Neural cell (in vitro differentiated cells): ENCODE results near the gene TOR2A. TPM values are rescaled to one million over a fixed set of nuclear protein-coding genes. Genes with fewer than 3 reads are reported as not detected.

Experiments
- H2AFZ ChIP-seq: fragments of 200-600, 300-800 bp; sonication (generic), shearing (Covaris generic); 2 replicates; pipeline ENCODE4 v1.6.0; 2014; ENCODE audit warnings: low read depth, mild to moderate bottlenecking, antibody characterized with exemption, low read length, moderate library complexity
- H3F3A ChIP-seq: fragments of 200-600 bp; shearing (Covaris generic); 2 replicates; pipeline ENCODE4 v1.6.1; 2016; ENCODE audit warnings: mild to moderate bottlenecking, moderate library complexity, mixed read lengths, antibody characterized with exemption, low read length; ENCODE audit not compliant: insufficient read depth, poor library complexity, severe bottlenecking
- H3K27ac ChIP-seq: fragments of 200-600, 300-800 bp; sonication (generic), shearing (Covaris generic); 2 replicates; pipeline ENCODE4 v1.5.1; 2014; ENCODE audit warnings: mild to moderate bottlenecking, low read length, moderate library complexity
- H3K27me3 ChIP-seq: fragments of 300-800, 200-600 bp; sonication (generic), shearing (Covaris generic); 2 replicates; pipeline ENCODE4 v1.6.0; 2014; ENCODE audit warnings: mild to moderate bottlenecking, low read depth, low read length, moderate library complexity; ENCODE audit not compliant: insufficient read depth
- H3K36me3 ChIP-seq: fragments of 300-800, 200-600 bp; sonication (generic), shearing (Covaris generic); 2 replicates; pipeline ENCODE4 v1.5.1; 2014; ENCODE audit warnings: mild to moderate bottlenecking, antibody characterized with exemption, low read length, moderate library complexity; ENCODE audit not compliant: insufficient read depth
- H3K4me2 ChIP-seq: fragments of 300-800, 200-600 bp; sonication (generic), shearing (Covaris generic); 2 replicates; pipeline ENCODE4 v1.6.0; 2014; ENCODE audit warnings: mild to moderate bottlenecking, low read length
- H3K4me3 ChIP-seq: fragments of 300-800, 200-600 bp; sonication (generic), shearing (Covaris generic); 2 replicates; pipeline ENCODE4 v1.5.1; 2014; ENCODE audit warnings: mild to moderate bottlenecking, low read length, moderate library complexity
- H3K79me2 ChIP-seq: fragments of 200-600 bp; shearing (Covaris generic); replicated peaks from 2 replicates; pipeline ENCODE4 v1.6.0; 2014; ENCODE audit warnings: mild to moderate bottlenecking, low read length, moderate library complexity; ENCODE audit not compliant: insufficient read depth
- H3K9ac ChIP-seq: fragments of 300-800, 200-600 bp; sonication (generic), shearing (Covaris generic); 2 replicates; pipeline ENCODE4 v1.6.1; 2016; ENCODE audit warnings: mild to moderate bottlenecking, low read length, mixed read lengths
- H3K9me2 ChIP-seq: fragments of 200-600 bp; shearing (Covaris generic); 2 replicates; pipeline ENCODE4 v1.6.1; 2016; ENCODE audit warnings: mild to moderate bottlenecking, low read length, mixed read lengths; ENCODE audit not compliant: insufficient read depth
- H3K9me3 ChIP-seq: fragments of 200-600, 300-800 bp; sonication (generic), shearing (Covaris generic); 2 replicates; pipeline ENCODE4 v1.6.1; 2016; ENCODE audit warnings: mild to moderate bottlenecking, mixed run types, low read length, moderate library complexity, mixed read lengths
- H4K20me1 ChIP-seq: fragments of 200-600 bp; shearing (Covaris generic); 2 replicates; pipeline ENCODE4 v1.6.1; 2016; ENCODE audit warnings: mild to moderate bottlenecking, mixed run types; ENCODE audit not compliant: insufficient read depth
- CTCF ChIP-seq: fragments of 450-650 bp; IDR thresholded peaks from 2 replicates; pipeline ENCODE4 v1.5.1; 2014; ENCODE audit warnings: antibody characterized with exemption, mild to moderate bottlenecking, moderate library complexity; ENCODE audit not compliant: poor library complexity, severe bottlenecking
- EP300 ChIP-seq: fragments of 450-650 bp; conservative IDR thresholded peaks from 2 replicates; pipeline ENCODE4 v1.6.1; 2014; ENCODE audit warnings: antibody characterized with exemption, mild to moderate bottlenecking, moderate library complexity; ENCODE audit not compliant: poor library complexity, severe bottlenecking
- EZH2 ChIP-seq: fragments of 200-600, 300-800 bp; shearing (Covaris generic), sonication (generic); IDR thresholded peaks from 2 replicates; pipeline ENCODE4 v1.6.1; 2014; ENCODE audit warnings: antibody characterized with exemption, low read length, borderline replicate concordance, mild to moderate bottlenecking; ENCODE audit not compliant: insufficient read depth, poor library complexity, severe bottlenecking
- MXI1 ChIP-seq: fragments of 450-650 bp; conservative IDR thresholded peaks from 2 replicates; pipeline ENCODE4 v1.6.1; 2014; ENCODE audit warnings: antibody characterized with exemption, mild to moderate bottlenecking; ENCODE audit not compliant: poor library complexity, severe bottlenecking
- POLR2AphosphoS5 ChIP-seq: IDR thresholded peaks from 2 replicates; pipeline ENCODE4 v1.6.1; 2012
- RAD21 ChIP-seq: fragments of 450-650 bp; conservative IDR thresholded peaks from 2 replicates; pipeline ENCODE4 v1.6.1; 2014; ENCODE audit warnings: antibody characterized with exemption, mild to moderate bottlenecking, moderate library complexity
- REST ChIP-seq: IDR thresholded peaks from 2 replicates; pipeline ENCODE4 v1.6.1; 2012; ENCODE audit warnings: borderline replicate concordance
- SMC3 ChIP-seq: fragments of 450-650 bp; conservative IDR thresholded peaks from 2 replicates; pipeline ENCODE4 v1.6.1; 2014; ENCODE audit warnings: antibody characterized with exemption, mild to moderate bottlenecking, moderate library complexity; ENCODE audit not compliant: poor library complexity
- TAF1 ChIP-seq: IDR thresholded peaks from 2 replicates; pipeline ENCODE4 v1.6.1; 2012; ENCODE audit warnings: low read depth
- polyA plus RNA-seq: library from polyadenylated mRNA; depleted of rRNA; stranded (reverse); fragments of >200 nt; gene quantifications from 2 replicates; pipeline ENCODE4 v1.2.3, GENCODE V29; 2014

TOR2A gene
- polyA plus RNA-seq, 1 donor from 2014 or later: 59.7 TPM

- Histone ChIP-seq H3K27me3 (no peaks in the 10 kb centered on the region), H3K9ac (no peak overlapping the region), H3K36me3 (no peaks in the 10 kb centered on the region), H3K9me2 (no peaks in the 10 kb centered on the region), H3K4me2 (no peak overlapping the region), H3F3A (no peaks in the 10 kb centered on the region), H3K27ac (no peak overlapping the region), H3K9me3 (no peaks in the 10 kb centered on the region), H2AFZ (no peak overlapping the region), H3K79me2 (no peaks in the 10 kb centered on the region), H3K4me3 (no peak overlapping the region), H4K20me1 (no peaks in the 10 kb centered on the region)
- no peak for TF ChIP-seq RAD21
- TF ChIP-seq EP300: no peak
- TF ChIP-seq POLR2AphosphoS5: no peak
- no peak for TF ChIP-seq MXI1
- TF ChIP-seq REST: no peak
- TF ChIP-seq CTCF: no peak
- no peak for TF ChIP-seq EZH2
- no peak for TF ChIP-seq SMC3
- no peak for TF ChIP-seq TAF1
These were observed 29.3 kb downstream of the TOR2A start for GRCh38 chr9:127705577-127706379.

- H2AFZ ChIP-seq: no peak overlapping the region
- no peaks in the 10 kb centered on the region for H4K20me1 ChIP-seq
- no peak overlapping the region for H3K4me3 ChIP-seq
- H3K9me3 ChIP-seq: no peaks in the 10 kb centered on the region
- no peaks in the 10 kb centered on the region for H3F3A ChIP-seq
- H3K79me2 ChIP-seq: no peaks in the 10 kb centered on the region
- no peak for TF ChIP-seq MXI1
- no peak for TF ChIP-seq EP300
- no peak for TF ChIP-seq TAF1
- TF ChIP-seq REST: no peak
- no peak for TF ChIP-seq SMC3
- TF ChIP-seq RAD21: no peak
- H3K9ac ChIP-seq: no peak overlapping the region
- H3K36me3 ChIP-seq: no peaks in the 10 kb centered on the region
- no peak overlapping the region for H3K4me2 ChIP-seq
- H3K27ac ChIP-seq: no peak overlapping the region
- H3K27me3 ChIP-seq: no peaks in the 10 kb centered on the region
- H3K9me2 ChIP-seq: no peaks in the 10 kb centered on the region
These were observed 31.7 kb downstream of the TOR2A start for GRCh38 chr9:127703289-127703946.
